ENCODE results near the gene PTGR3. TPM values are rescaled to one million over a fixed set of nuclear protein-coding genes. Genes with fewer than 3 reads are reported as not detected.

Gene PTGR3
- total RNA-seq, 1 donor from 2014 or later: 19.3 TPM

DNA sequence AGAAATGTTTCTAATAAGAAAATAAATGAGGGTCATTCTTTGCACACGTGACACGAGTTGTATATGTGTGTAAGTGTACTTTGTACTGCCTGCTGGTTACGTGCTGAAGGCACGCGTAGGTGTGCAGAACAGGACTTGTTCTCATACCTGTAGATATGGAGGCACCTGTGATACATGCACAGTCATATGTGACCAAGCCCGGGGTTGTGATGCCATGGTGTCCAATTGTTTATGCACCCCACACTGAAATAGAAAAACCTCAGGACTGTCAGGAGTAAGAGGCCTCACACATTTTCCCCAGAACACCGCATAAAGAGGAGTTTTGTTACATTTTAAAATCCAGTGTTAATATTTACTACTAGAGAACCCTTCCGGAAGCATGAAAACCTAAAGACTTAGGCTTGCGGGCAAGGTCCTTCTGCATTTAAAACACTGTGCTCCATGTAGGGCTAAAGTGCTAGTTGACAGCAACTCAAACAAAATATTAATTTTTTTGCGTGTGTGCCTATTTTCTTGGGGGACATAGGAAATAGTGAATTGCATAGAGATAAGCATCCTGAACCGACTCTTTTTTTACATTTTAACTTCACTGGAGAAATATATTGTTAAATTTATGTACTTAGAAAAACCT is 10.9 kb upstream of the PTGR3 start:
- ChIA-PET CTCF (no interaction called here), POLR2A (interaction anchor here (1.3 kb wide), 1 partner anchor 10 kb away, joined by 3 read pairs; the partner anchor contains the start of gene TSHZ1)
- Mint-ChIP-seq H3K4me3 (no peak overlapping the region), H3K27ac (no peak overlapping the region), H3K36me3 (ENCODE audit: low read depth) (no peaks in the 10 kb centered on the region), H3K4me1 (peaks cover 16% of the 10 kb centered on the region), H3K9me3 (no peaks in the 10 kb centered on the region), H3K27me3 (no peaks in the 10 kb centered on the region)
- DNase-seq: no peak
- no peak for ATAC-seq (ENCODE audit: low read depth)
- intact Hi-C loops (cut with micrococcal nuclease): loop anchor here (10.0 kb wide), 1 partner anchor 565 kb away; no protein-coding TSS in a partner anchor
- TF ChIP-seq, protein P1, sequence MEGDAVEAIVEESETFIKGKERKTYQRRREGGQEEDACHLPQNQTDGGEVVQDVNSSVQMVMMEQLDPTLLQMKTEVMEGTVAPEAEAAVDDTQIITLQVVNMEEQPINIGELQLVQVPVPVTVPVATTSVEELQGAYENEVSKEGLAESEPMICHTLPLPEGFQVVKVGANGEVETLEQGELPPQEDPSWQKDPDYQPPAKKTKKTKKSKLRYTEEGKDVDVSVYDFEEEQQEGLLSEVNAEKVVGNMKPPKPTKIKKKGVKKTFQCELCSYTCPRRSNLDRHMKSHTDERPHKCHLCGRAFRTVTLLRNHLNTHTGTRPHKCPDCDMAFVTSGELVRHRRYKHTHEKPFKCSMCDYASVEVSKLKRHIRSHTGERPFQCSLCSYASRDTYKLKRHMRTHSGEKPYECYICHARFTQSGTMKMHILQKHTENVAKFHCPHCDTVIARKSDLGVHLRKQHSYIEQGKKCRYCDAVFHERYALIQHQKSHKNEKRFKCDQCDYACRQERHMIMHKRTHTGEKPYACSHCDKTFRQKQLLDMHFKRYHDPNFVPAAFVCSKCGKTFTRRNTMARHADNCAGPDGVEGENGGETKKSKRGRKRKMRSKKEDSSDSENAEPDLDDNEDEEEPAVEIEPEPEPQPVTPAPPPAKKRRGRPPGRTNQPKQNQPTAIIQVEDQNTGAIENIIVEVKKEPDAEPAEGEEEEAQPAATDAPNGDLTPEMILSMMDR (IDR thresholded peaks at IDR 0.05): no peak

DNA sequence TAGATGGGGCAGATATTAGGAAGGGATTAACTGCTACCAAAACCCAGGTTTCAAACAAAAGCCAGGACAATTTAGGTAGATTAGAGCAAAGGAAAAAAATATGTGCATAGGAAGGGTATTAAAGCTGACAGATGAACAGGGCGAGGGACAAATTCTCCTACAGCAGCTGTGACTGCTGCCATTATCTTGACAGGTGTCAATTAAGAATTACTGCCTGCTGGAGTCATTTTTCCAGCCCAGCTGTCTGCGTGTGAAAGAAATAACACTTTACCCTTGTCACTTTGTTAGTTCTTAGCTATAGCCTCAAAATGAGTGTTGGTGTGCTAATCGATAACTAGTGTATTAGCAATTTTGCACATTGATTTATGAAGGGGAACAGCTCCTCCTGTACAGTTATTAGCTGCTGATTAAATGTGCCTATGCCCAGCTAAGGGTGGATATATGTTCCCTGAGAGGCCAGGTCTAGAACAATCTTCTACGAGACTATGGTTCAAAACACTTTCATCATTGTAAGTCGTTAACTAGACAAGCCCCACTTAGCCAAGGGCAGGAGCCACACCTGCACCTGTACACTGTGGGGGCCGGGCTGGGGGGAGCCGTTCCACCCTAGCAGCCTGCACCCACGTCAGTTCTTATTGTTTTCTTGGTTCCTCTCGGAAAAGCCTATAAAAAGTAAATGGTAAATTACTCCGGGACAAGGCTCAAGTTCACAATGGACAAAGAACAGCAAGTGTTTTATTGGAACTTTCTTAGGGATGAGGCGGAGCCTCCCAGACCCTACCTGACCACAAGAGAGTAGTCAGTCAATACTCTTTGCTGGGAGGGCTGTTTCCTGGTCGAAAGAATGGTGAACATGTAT is 9.4 kb upstream of the PTGR3 start:
- CTCF ChIA-PET: no interaction called here
- no peak overlapping the region for H3K4me3 Mint-ChIP-seq

DNA sequence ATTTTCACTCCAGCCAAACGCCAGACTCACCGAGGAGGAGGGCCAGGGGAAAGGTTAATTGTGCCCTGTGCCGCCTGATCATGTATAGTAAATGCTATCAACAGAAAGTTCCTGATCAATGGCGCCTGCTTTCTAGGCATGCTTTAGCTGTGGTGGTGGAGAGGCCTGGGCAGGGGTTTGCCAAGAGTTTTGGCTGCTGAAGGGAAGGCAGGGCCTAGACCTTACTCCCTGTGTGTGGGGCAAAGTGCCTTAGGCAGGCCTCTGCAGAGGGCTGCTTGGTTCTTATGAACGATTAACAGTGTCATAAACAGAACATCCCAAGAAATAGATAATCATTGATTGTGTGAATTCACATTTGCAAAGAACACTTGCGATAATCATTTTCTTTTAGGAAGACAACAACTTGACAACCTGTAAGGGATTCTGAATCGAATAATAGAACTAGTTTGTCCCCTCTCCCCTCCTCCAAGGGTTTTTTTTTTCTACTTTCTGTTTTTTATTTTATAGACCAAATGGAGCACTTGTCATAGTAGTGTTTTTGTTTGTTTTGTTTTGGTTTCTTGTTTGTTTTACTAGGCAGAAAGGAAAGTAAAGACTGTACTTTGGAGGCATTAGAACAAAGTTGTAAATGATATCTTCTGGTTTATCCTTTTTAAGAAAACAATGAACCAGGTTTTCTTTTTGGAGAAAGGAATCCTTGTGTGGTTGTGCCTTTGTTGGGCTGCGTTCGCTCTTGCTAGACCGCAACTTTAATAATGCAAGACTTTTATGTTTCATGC is 8.2 kb upstream of the PTGR3 start:
- H3K4me1 Mint-ChIP-seq: peaks cover 28% of the 10 kb centered on the region

More for the DNA sequence above, 9.4 kb upstream of the PTGR3 start:
- Mint-ChIP-seq H3K9me3 (no peaks in the 10 kb centered on the region), H3K4me1 (peaks cover 18% of the 10 kb centered on the region), H3K27me3 (no peaks in the 10 kb centered on the region), H3K27ac (no peak overlapping the region), H3K36me3 (ENCODE audit: low read depth) (no peaks in the 10 kb centered on the region)
- no peak for ATAC-seq (ENCODE audit: low read depth)
- TF ChIP-seq, protein P1 (IDR thresholded peaks at IDR 0.05): no peak
- DNase-seq: no peak
- intact Hi-C loops (cut with micrococcal nuclease): loop anchor here (10.0 kb wide), 1 partner anchor 563 kb away; no protein-coding TSS in a partner anchor
- POLR2A ChIA-PET: no interaction called here

DNA sequence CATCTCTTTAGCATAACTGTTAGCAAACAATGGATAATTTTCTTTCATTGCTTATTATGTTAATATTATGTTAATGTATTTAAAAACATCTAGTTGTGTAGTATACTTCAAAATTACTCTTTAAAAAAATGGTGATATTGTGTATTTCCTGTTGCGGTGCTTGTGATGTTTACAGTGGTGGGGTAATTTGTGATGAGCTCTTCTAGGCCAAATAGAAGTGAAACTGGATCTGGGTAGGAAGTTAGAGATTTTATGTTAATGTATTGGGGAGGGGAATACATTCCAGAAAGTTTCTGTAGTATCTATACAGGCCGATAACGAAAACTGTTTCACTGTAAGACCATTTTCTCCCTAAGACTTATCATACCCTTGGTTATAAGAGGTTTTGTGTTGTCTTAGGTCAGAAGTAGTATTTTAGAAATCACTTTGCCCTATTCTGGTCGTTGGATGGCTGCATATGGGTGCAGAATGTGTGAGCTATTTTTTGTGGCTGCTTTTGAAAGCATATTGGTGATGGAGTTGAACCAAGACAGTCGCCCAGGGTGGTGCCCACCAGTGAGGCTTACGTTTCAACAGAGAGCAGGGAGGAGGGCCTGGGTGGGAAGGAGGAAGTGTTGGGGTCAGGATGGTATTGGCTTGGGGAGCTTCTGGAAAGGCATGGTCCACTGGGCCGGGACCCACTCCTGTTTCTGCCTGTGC is 7.4 kb upstream of the PTGR3 start:
- no peak for ATAC-seq (ENCODE audit: low read depth)
- DNase-seq: no peak
- Mint-ChIP-seq H3K4me3 (peak overlapping the region; percentile 20), H3K27ac (peak overlapping the region; percentile 64), H3K36me3 (ENCODE audit: low read depth) (no peaks in the 10 kb centered on the region), H3K9me3 (no peaks in the 10 kb centered on the region), H3K27me3 (no peaks in the 10 kb centered on the region), H3K4me1 (peaks cover 28% of the 10 kb centered on the region)
- intact Hi-C loops (cut with micrococcal nuclease): loop anchor here (10.0 kb wide), 1 partner anchor 562 kb away; no protein-coding TSS in a partner anchor
- ChIA-PET CTCF (no interaction called here), POLR2A (no interaction called here)
- TF ChIP-seq, protein P1 (IDR thresholded peaks at IDR 0.05): no peak

More for the DNA sequence above, 8.2 kb upstream of the PTGR3 start:
- Mint-ChIP-seq H3K9me3 (no peaks in the 10 kb centered on the region), H3K27ac (peak overlapping the region; percentile 64), H3K36me3 (ENCODE audit: low read depth) (no peaks in the 10 kb centered on the region), H3K27me3 (no peaks in the 10 kb centered on the region), H3K4me3 (peak overlapping the region; percentile 20)
- DNase-seq (no peak), ATAC-seq (ENCODE audit: low read depth) (no peak)
- TF ChIP-seq, protein P1 (IDR thresholded peaks at IDR 0.05): no peak
- ChIA-PET POLR2A (no interaction called here), CTCF (no interaction called here)
- intact Hi-C loops (cut with micrococcal nuclease): loop anchor here (10.0 kb wide), 1 partner anchor 562 kb away; no protein-coding TSS in a partner anchor

Data from activated B cell treated with CpG ODN at 0.5 μM for 24 hours (primary cell).